K562 (cell line): ENCODE data around the gene EXOC6. TPM values are rescaled to one million over a fixed set of nuclear protein-coding genes. Genes with fewer than 3 reads are reported as not detected.

Source experiments
- ARID2 ChIP-seq: fragments of 450-650 bp; IDR thresholded peaks from 2 replicates; pipeline ENCODE4 v1.6.1; 2017; ENCODE audit warnings: antibody characterized with exemption, mild to moderate bottlenecking
- ASH1L ChIP-seq: fragments of 450-650 bp; IDR thresholded peaks from 2 replicates; pipeline ENCODE4 v1.6.1; 2018; ENCODE audit warnings: borderline replicate concordance, mild to moderate bottlenecking, low read depth; ENCODE audit not compliant: partially characterized antibody
- CHD2 ChIP-seq: IDR thresholded peaks from 2 replicates; pipeline ENCODE4 v1.6.1; 2011; ENCODE audit warnings: low read depth, low read length
- GATAD2B ChIP-seq: fragments of 450-650 bp; IDR thresholded peaks from 2 replicates; pipeline ENCODE4 v1.6.1; 2017; ENCODE audit warnings: mild to moderate bottlenecking, borderline replicate concordance
- NFRKB ChIP-seq: fragments of 450-650 bp; IDR thresholded peaks from 2 replicates; pipeline ENCODE4 v1.6.1; 2016; ENCODE audit warnings: low read depth
- NONO ChIP-seq, 2 experiments: fragments of 200-400 bp in 1 of 2; fragments of 450-650 bp in 1 of 2; formaldehyde crosslinking in 1 of 2; IDR thresholded peaks; 2 replicates each; pipeline ENCODE4 v1.6.1; 2017; ENCODE audit warnings: low read depth in 2 of 2, mild to moderate bottlenecking in 2 of 2, moderate library complexity in 2 of 2, low read length in 1 of 2
- POLR2A ChIP-seq: fragments of 450-650 bp; conservative IDR thresholded peaks from 2 replicates; pipeline ENCODE4 v1.6.1; 2016
- POLR2AphosphoS5 ChIP-seq: IDR thresholded peaks from 2 replicates; pipeline ENCODE4 v1.6.1; 2011; ENCODE audit warnings: mild to moderate bottlenecking, low read depth, low read length, moderate library complexity; ENCODE audit not compliant: control insufficient read depth, insufficient read depth
- PTTG1 ChIP-seq: fragments of 450-650 bp; IDR thresholded peaks from 2 replicates; pipeline ENCODE4 v1.6.1; 2016; ENCODE audit warnings: low read depth, mild to moderate bottlenecking, missing genetic modification characterization, missing compliant biosample characterization
- SMARCA4 ChIP-seq: fragments of 450-650 bp; IDR thresholded peaks from 2 replicates; pipeline ENCODE4 v1.6.1; 2016
- TEAD2 ChIP-seq: fragments of 450-650 bp; IDR thresholded peaks from 2 replicates; pipeline ENCODE4 v1.6.1; 2016; ENCODE audit warnings: missing genetic modification characterization, control low read depth, missing compliant biosample characterization
- ZBTB40 ChIP-seq, 2 experiments: fragments of 450-650 bp in 1 of 2; sonication (generic) in 1 of 2; formaldehyde crosslinking in 1 of 2; IDR thresholded peaks; 2 replicates each; pipeline versions ENCODE4 v1.7.1 to v1.9.0; 2016 to 2022; ENCODE audit warnings: inconsistent platforms in 1 of 2, mild to moderate bottlenecking in 1 of 2, missing genetic modification reagents in 1 of 2
- ZFP1 ChIP-seq: fragments of 450-650 bp; formaldehyde crosslinking; IDR thresholded peaks from 2 replicates; pipeline ENCODE4 v1.4.0; 2020; ENCODE audit warnings: mild to moderate bottlenecking, mixed read lengths
- polyA plus RNA-seq, 8 experiments: library from polyadenylated mRNA; depleted of rRNA in 4 of 8; stranded (reverse) in 5 of 8; unstranded in 3 of 8; fragments of >200 nt; fragmentation: Nextera tagmentation in 2 of 8; fragmentation: Illumina TruSeq in 1 of 8; extraction: Ambion mirVana in 2 of 8; extraction: Trizol in 1 of 8; gene quantifications; 2 replicates each; pipeline versions ENCODE4 v1.2.1 to v1.2.3, GENCODE V29; 2011 to 2014; ENCODE audit warnings: inconsistent platforms in 1 of 8, missing spikeins in 1 of 8
- total RNA-seq, 7 experiments: library from RNA; depleted of rRNA in 6 of 7; stranded (reverse); fragments of >200 nt in 6 of 7; fragmentation: Illumina TruSeq in 2 of 7; extraction: Trizol in 2 of 7; gene quantifications; 2 replicates each; pipeline versions ENCODE4 v1.2.1 to v1.2.3, GENCODE V29; 2011 to 2021; ENCODE audit warnings: low replicate concordance in 1 of 7

The EXOC6 gene
- total and polyA plus RNA-seq, 9 of the 15 experiments (the other 6 are each of a cell fraction or from before 2014, with no cell fraction given) = 13.9 to 42.8 (median 24.9) TPM

DNA sequence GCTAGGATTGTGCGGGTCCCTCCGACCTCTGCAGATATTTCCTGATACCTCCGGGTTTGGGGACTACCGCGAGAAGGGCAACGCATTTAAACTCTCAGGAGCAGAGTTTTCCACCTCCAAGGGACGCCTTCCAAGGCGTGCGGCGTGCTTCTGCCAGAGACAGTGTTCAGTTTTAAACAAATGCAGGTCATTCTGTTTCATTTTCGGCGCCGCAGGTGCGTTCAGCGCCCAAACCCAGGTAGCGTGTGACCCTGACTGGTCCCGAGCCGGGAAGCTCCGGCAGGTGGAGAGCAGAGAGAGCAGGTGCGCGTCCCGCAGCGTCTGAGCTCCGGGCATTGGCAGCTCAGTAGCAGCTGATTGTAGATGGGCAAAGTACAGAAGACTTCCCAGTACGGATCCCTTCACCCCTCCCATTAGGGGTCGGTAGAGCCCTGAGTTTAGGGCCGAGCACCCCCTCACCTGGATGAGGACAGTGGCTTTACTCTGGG, 223.9 kb downstream of the EXOC6 start (continued):
- TF ChIP-seq ZBTB40 (IDR thresholded peaks at IDR 0.05) (0 out of 2 replicates have a peak, but pooled peaks have one; percentile 33), ZBTB40 (CRISPR knock-in tag; IDR thresholded peaks at IDR 0.05) (no peak), ASH1L (no peak), PTTG1 (no peak), POLR2AphosphoS5 (no peak), NFRKB (peak; percentile 67; the same call in 1 of the 2 replicates), CHD2 (peak; percentile 69; the same call in 1 of the 2 replicates), NONO (IDR thresholded peaks at IDR 0.05; ENCODE audit: low read depth in 2 of 2, low read length in 1 of 2) (0 out of 4 replicates have a peak, but pooled peaks of 1 of the 2 experiments have one; percentile 1), ZFP1 (no peak), GATAD2B (no peak), TEAD2 (no peak), SMARCA4 (0 out of 2 replicates have a peak, but pooled peaks have one; percentile 2), ARID2 (no peak), POLR2A (0 out of 2 replicates have a peak, but pooled peaks have one; percentile 10)
